Astrocyte of the cerebellum (primary cell): ENCODE results near the gene PKIG.

Experiments used
- DNase-seq: peaks from one replicate; pipeline ENCODE4 v3.0.0-alpha.2; 2011; ENCODE audit warnings: low read depth
- H3K4me3 ChIP-seq: 2 replicates; pipeline ENCODE4 v1.5.1; 2011; ENCODE audit warnings: mild to moderate bottlenecking, low read depth, low read length, moderate library complexity
- CTCF ChIP-seq: IDR thresholded peaks from 2 replicates; pipeline ENCODE4 v1.5.1; 2012; ENCODE audit warnings: low read length, low read depth, moderate library complexity, mild to moderate bottlenecking; ENCODE audit errors: missing control alignments
- in situ Hi-C: cut with HindIII; loops from 2 replicates; pipeline ENCODE4 v1.10.0; 2017; ENCODE audit warnings: low sequenced_read_pairs

PKIG gene

DNA sequence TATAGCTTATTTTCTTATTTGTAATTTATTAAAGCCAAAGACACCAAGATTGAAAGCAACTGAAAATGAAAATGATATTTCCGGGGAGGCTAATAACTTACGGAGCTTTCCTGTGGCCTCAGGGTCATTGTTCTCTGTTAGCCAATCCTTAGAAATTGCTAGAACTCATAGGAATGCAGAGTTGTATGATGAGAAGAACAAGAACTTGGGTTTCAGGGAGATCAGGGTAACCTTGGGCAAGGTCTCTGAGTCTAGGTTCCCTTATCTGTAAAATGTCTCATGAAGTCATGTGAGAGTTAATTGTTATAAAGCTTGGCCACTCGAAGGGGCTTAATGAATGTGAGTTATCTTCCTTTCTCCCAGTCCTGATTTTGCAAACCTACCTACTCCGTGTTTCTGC lies 40.4 kb upstream of the PKIG start:
- in situ Hi-C loops: no loop called here
- no peak for TF ChIP-seq CTCF
- no peak for DNase-seq
- no peak overlapping the region for H3K4me3 ChIP-seq

DNA sequence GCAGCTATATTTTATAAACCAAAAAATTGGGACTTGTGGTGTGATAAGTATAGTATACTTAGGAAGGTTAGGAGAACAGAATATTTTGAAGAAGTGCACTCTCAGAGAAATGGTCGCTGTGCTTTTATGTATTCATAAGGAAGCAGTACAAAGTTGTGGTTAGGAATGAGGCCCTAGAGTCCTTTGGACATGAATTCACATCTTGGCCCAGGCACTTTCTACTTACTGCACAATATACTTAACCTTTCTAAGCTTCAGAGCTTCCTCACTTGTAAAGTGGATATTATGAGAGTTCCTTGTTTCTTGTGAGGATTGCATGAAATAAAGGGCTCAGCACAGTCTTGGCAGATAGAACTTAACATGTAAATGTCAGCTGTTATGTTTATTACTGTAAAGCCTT lies 39.5 kb upstream of the PKIG start:
- in situ Hi-C loops: no loop called here
- no peak for DNase-seq
- no peak for TF ChIP-seq CTCF

DNA sequence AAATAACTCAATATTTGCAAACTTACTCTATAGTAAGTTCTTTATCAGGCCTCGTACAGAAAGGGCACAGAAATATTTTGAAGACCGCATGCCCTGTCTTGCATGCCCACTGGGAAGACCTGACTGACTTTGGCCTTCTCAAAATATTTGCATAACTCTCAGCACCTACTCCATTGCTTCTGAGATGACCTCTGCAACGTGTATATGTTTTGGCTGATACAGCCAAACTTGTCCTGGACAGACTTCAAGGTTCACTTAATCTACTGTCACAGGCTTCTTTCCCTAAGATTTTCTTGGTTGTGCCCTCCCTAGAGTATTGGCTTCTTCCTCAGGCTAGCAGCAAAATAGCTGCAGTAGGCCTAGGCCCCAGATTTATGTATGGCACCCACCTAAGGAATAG lies 39.0 kb upstream of the PKIG start:
- in situ Hi-C loops: no loop called here
- no peak overlapping the region for H3K4me3 ChIP-seq
- no peak for TF ChIP-seq CTCF
- DNase-seq: no peak

More for the DNA sequence above, 39.5 kb upstream of the PKIG start:
- no peak overlapping the region for H3K4me3 ChIP-seq

GRCh38 chr20:44544263-44544662 lies 38.1 kb upstream of the PKIG start:
- in situ Hi-C loops: no loop called here
- no peak overlapping the region for H3K4me3 ChIP-seq
- no peak for DNase-seq
- no peak for TF ChIP-seq CTCF

GRCh38 chr20:44547419-44547818 lies 35.0 kb upstream of the PKIG start:
- H3K4me3 ChIP-seq: no peak overlapping the region

GRCh38 chr20:44549123-44549522 lies 33.3 kb upstream of the PKIG start:
- TF ChIP-seq CTCF: no peak
- in situ Hi-C loops: no loop called here
- no peak for DNase-seq
- H3K4me3 ChIP-seq: no peak overlapping the region

More at GRCh38 chr20:44547419-44547818, 35.0 kb upstream of the PKIG start:
- TF ChIP-seq CTCF: no peak
- DNase-seq: no peak
- in situ Hi-C loops: no loop called here

- in situ Hi-C loops: loop anchor here (5.0 kb wide), 1 partner anchor 40 kb away; no protein-coding TSS in a partner anchor
- no peak for DNase-seq
- TF ChIP-seq CTCF: no peak
- H3K4me3 ChIP-seq: no peak overlapping the region
Observed at GRCh38 chr20:44552050-44552449, 30.3 kb upstream of the PKIG start.
